HepG2 (cell line): Measurements from ENCODE around the gene DNAJC19. TPM values are rescaled to one million over a fixed set of nuclear protein-coding genes. Genes with fewer than 3 reads are reported as not detected.

Experiments used
- HBP1 ChIP-seq: IDR thresholded peaks from 2 replicates; pipeline ENCODE4 v1.6.1; 2016; ENCODE audit warnings: low read depth, control low read depth
- HNRNPLL ChIP-seq: fragments of 200-400 bp; formaldehyde crosslinking; IDR thresholded peaks from 2 replicates; pipeline ENCODE4 v1.6.1; 2017; ENCODE audit warnings: mild to moderate bottlenecking, low read depth, low read length; ENCODE audit not compliant: poor library complexity, severe bottlenecking
- MXD3 ChIP-seq: IDR thresholded peaks from 2 replicates; pipeline ENCODE4 v1.6.1; 2016; ENCODE audit warnings: mild to moderate bottlenecking, missing biosample characterization, missing genetic modification reagents
- RFX5 ChIP-seq: IDR thresholded peaks from 2 replicates; pipeline ENCODE4 v1.6.1; 2011; ENCODE audit warnings: low read depth, low read length, improper control_type of control experiment
- SSRP1 ChIP-seq: IDR thresholded peaks from 2 replicates; pipeline ENCODE4 v1.6.1; 2016; ENCODE audit warnings: control low read depth
- TFE3 ChIP-seq: IDR thresholded peaks from 2 replicates; pipeline ENCODE4 v1.6.1; 2016
- ZKSCAN1 ChIP-seq: fragments of 150-350 bp; IDR thresholded peaks from 2 replicates; pipeline ENCODE4 v1.6.1; 2014; ENCODE audit warnings: low read length
- ZMYM3 ChIP-seq: sonication (generic); formaldehyde crosslinking; IDR thresholded peaks from 2 replicates; pipeline ENCODE4 v1.5.1; 2020; ENCODE audit warnings: mild to moderate bottlenecking, missing genetic modification reagents
- ZNF318 ChIP-seq: sonication (generic); formaldehyde crosslinking; IDR thresholded peaks from 2 replicates; pipeline ENCODE4 v1.4.0; 2020; ENCODE audit warnings: mild to moderate bottlenecking, missing genetic modification reagents
- ZNF335 ChIP-seq: sonication (generic); formaldehyde crosslinking; IDR thresholded peaks from 2 replicates; pipeline ENCODE4 v1.4.0; 2020; ENCODE audit warnings: missing genetic modification reagents
- ZNF512B ChIP-seq: sonication (generic); formaldehyde crosslinking; IDR thresholded peaks from 2 replicates; pipeline ENCODE4 v1.5.1; 2020; ENCODE audit warnings: missing genetic modification reagents, mild to moderate bottlenecking, borderline replicate concordance
- ZNF543 ChIP-seq: sonication (generic); formaldehyde crosslinking; IDR thresholded peaks from 2 replicates; pipeline ENCODE4 v1.4.0; 2020; ENCODE audit warnings: mild to moderate bottlenecking, missing genetic modification reagents
- ZNF607 ChIP-seq: sonication (generic); formaldehyde crosslinking; IDR thresholded peaks from 2 replicates; pipeline ENCODE4 v1.5.1; 2020; ENCODE audit warnings: missing genetic modification reagents, mild to moderate bottlenecking, borderline replicate concordance
- polyA plus RNA-seq, 8 experiments: library from polyadenylated mRNA; depleted of rRNA in 3 of 8; stranded (reverse) in 7 of 8; unstranded in 1 of 8; fragments of >200 nt; fragmentation: Illumina TruSeq in 4 of 8; extraction: Trizol in 4 of 8; gene quantifications; 2 replicates each; pipeline versions ENCODE4 v1.2.1 to v1.2.3, GENCODE V29; 2011 to 2016; ENCODE audit warnings: low read depth in 4 of 8, missing spikeins in 1 of 8, mixed read lengths in 1 of 8; ENCODE audit not compliant: insufficient read depth in 1 of 8
- total RNA-seq, 5 experiments: library from RNA; depleted of rRNA; stranded (reverse); fragments of >200 nt; fragmentation: Illumina TruSeq; extraction: Trizol; gene quantifications; 2 replicates each; pipeline ENCODE4 v1.2.3, GENCODE V29; 2016; ENCODE audit warnings: low read depth in 1 of 5

The DNAJC19 gene
- total and polyA plus RNA-seq, 2 of the 13 experiments (the other 11 are each of a cell fraction or from before 2014, with no cell fraction given) = 51.1 to 75.8 TPM

- no peak for TF ChIP-seq ZNF512B (CRISPR knock-in tag)
- peak; percentile 85 for TF ChIP-seq ZNF543
- TF ChIP-seq ZNF335 (CRISPR knock-in tag) = no peak
- TF ChIP-seq ZNF318 = peak; percentile 86
- TF ChIP-seq TFE3 (CRISPR knock-in tag) = no peak
- peak; percentile 35; the same call in 1 of the 2 replicates for TF ChIP-seq HBP1 (CRISPR knock-in tag)
- TF ChIP-seq ZKSCAN1 = no peak
- TF ChIP-seq ZNF607 (CRISPR knock-in tag) = peak; percentile 80; the same call in 1 of the 2 replicates
- 0 out of 2 replicates have a peak, but pooled peaks have one; percentile 49 for TF ChIP-seq RFX5
- TF ChIP-seq MXD3 = peak; percentile 67; the same call in 1 of the 2 replicates
- TF ChIP-seq HNRNPLL = peak; percentile 98
- peak; percentile 53 for TF ChIP-seq ZMYM3
- TF ChIP-seq SSRP1 (CRISPR knock-in tag) = 0 out of 2 replicates have a peak, but pooled peaks have one; percentile 30
Observed at GRCh38 chr3:180989291-180990163, at the start of gene DNAJC19 (continued).
